ELF-1 (cell line): ENCODE measurements around the gene LEPR.

Source experiments
- DNase-seq: peaks from one replicate; pipeline ENCODE4 v3.0.0-alpha.2; 2016; ENCODE audit warnings: low read depth, low spot score

The LEPR gene

DNA sequence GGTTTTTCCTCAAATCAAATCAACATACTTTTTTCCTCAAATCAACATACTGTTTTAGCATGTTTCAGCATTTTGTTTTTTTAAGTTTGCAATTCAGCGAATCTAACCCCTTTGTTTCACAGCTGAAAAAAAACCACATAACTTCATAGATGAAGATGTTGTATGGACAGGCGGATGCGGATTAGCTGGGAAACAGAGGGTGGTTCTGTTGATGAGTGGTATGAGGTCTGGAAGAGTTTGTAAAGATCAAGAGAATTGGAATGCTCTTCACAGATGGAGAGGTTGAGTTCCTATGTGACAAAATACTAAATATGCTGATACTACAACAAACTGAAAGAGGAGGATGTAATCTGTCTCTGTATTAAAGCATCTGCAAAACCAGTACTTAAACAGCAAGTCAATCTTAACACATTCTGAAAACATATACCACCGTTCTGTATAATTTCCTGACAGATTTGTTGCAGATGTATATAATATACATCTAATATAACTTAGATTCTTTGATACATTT is 10.6 kb upstream of the LEPR start:
- DNase-seq: no peak

- DNase-seq: no peak
These were observed 8.0 kb upstream of the LEPR start for GRCh38 chr1:65412256-65412983.

DNA sequence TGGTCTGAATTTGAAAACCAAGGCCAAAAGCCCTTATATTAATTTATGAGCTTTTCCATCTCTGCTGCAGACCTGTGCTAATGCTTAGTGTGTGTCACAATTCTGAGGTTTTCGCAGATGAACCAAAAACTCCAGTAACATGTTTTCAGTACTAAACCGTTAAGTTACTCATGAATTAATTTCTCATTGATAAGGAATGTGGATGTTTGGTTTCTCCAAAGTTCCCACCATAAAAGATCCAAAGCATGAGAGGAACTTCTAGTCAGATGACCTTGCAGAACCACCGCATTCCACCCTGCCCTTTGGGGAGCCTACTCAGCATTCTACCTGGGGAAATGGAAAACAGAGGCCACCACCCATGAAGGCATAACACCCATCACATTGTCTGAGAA is 7.5 kb upstream of the LEPR start:
- no peak for DNase-seq

GRCh38 chr1:65414538-65414937 is 5.9 kb upstream of the LEPR start:
- DNase-seq: no peak

DNA sequence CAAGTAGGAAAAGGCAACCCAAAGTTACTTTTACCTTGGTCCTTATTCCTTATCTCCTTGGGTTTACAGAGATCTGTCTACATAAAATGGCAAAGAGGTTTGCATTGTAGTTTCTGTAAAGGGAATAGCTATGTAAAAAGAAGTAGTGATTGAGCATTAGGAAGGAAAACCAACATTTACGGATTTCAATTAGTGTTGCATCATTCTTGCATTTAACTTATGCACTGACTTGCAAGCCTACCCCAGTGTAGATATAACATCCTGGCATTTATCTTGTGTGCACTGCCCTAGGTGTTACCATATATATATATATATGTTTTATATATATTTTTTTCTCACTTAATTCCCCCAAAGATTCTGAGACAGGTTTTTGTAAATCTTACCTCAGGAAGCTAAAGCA is 3.7 kb upstream of the LEPR start:
- no peak for DNase-seq

DNA sequence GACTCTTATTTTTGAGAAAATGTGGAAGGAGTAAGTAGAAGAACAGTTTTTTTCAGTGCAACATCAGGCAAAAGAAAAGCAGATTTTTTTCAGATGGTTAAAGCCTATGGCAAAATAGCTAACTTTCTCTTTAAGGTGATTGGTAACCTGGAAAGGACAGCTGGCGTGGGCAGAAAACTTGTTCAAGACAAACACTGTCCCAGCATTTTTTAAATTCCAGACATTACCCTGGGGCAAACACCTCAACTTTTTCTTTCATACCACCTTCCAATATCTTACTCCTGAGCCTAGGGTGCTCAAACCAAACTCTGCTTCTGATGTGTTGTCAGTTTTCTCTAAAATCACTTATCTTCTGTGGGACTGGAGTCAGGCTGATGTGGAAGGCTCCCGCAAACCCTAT is 2.7 kb upstream of the LEPR start:
- peak; percentile 61 for DNase-seq

DNA sequence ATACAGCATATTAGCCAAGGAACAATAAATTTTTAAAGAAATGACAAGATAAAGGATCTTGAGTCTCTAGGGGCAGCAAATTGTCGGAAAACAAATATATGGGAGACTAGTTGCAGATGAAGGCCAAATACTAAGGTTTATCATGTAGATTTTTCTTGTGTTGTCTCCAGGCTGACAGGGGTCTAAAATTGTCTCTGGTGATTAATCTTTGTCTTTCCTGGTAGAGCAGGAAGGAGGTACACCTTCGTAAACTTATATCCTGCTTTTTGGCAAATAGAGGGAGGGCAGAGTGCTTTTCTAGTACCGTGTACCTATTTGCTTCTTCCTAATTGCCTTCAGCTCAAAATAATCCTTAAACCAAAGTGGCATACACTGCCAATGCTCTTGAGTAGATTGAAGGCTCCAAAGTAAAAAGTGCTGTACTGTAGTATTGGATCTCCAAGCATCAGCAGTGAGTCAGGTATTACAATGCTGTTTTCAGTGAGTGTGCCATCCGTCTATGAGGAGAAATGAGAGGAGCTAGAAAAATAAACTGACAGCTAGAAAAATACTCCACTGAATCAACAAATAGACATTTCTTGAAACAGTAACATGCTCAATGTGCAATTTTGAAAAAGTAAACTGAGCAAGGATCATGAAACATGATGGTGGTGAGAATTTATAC is 1.8 kb upstream of the LEPR start:
- DNase-seq: no peak

GRCh38 chr1:65419681-65420589 is 533 bp upstream of the LEPR start:
- peak; percentile 97 for DNase-seq

- DNase-seq: no peak
These were observed 1.0 kb downstream of the LEPR start for GRCh38 chr1:65421351-65422025.

- DNase-seq: no peak
These were observed 2.1 kb downstream of the LEPR start for GRCh38 chr1:65422241-65423203.

- DNase-seq: no peak
These were observed 3.6 kb downstream of the LEPR start for GRCh38 chr1:65423884-65424572.

GRCh38 chr1:65424573-65424889 is 4.1 kb downstream of the LEPR start:
- no peak for DNase-seq

DNA sequence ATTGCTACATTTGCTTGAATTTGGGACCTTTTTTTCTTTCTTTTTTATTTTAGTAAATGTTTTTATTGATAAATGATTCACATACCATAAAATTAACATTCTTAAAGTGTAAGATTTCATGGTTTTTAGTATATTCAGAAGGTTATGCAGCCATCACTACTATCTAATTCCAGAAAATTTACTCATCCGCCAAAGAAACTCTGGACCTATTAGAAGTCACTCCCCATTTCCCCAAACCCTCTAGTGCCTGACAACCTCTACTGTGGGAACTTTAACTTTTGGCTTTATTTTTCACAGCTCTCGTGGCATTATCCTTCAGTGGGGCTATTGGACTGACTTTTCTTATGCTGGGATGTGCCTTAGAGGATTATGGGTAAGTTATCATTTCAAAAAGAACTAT is 4.5 kb downstream of the LEPR start:
- DNase-seq: no peak

DNA sequence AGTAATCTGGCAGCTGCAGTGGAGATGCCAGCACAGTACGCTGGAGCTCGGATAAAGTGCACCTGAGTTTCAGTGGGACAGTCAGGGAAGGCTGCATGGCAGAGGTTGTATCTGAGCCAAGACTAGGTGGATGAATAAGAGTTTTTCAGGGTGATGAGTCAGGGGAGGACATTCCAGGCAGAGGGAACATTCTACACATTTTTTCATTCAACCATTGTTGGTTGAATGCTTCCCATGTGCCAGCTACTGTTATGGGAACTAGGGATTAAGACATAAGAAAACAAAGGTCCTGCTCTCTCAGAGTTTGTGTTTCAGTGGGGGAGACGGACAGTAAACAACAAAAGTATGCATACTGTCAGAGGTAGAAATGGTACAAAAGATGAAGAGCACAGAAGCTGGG is 5.2 kb downstream of the LEPR start:
- peak; percentile 54 for DNase-seq

- no peak for DNase-seq
These were observed 8.6 kb downstream of the LEPR start for GRCh38 chr1:65429078-65429477.

DNA sequence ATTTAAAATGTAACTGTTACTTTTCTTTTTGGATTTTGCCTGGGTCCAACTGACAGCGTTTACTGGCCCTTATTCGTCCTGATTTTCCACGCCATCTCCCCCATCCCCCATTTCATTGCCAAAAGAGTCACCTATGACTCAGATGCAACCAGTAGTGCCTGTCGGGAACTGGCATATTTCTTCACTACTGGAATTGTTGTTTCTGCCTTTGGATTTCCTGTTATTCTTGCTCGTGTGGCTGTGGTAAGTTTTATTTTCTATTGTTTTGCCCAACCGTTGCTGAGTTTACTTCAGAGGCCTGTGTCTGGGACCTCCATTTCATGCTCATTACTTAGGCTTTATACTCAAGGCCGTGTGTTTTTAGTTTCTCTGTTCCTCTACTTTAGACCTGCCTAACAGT is 9.3 kb downstream of the LEPR start:
- no peak for DNase-seq

DNA sequence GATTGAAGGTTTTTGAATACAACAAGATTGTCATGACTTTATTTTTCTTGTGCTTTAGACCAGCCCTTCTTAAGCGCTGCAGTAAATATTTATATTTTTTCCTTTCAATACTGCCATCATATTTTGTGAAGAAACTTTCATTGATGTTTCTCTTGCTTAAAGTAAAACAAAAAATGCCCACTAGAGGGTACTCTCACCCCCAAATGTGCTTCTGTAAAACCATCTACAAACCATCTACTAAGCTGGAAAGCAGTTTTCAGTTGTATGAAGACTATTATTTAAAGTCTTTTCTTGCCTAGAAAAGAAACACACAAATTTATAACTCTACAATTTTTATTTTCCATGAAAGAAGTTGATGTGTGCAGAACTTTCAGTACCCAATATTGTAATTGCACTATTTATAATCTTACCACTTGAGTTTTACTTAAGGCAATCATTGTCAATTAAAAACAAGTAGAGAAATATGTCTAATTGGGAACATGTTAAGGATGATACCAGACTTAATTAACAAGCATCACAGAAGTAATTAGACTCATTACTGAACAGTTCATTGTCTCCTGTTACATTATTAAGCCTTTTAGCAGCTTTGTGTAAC is 10.7 kb downstream of the LEPR start:
- no peak for DNase-seq

DNA sequence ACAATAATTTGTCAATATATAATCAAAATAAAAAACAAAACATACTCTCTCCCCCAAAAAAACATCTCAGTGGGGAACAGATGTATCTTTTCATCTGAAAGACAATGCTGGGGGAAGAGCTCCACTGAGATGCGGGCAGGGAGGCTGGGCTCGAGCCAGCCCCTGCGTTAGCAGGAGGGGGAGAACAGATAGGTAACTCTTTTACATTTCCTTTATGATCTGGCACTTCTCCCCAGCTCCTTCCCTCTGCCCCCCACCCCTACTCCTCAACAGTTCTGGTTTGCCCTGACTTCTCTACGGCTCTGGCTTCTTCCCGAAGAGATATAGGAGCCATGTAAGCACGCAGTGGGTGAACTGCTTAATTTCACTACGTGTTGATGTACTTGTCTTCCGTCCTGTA is 12.4 kb downstream of the LEPR start:
- DNase-seq: no peak

DNA sequence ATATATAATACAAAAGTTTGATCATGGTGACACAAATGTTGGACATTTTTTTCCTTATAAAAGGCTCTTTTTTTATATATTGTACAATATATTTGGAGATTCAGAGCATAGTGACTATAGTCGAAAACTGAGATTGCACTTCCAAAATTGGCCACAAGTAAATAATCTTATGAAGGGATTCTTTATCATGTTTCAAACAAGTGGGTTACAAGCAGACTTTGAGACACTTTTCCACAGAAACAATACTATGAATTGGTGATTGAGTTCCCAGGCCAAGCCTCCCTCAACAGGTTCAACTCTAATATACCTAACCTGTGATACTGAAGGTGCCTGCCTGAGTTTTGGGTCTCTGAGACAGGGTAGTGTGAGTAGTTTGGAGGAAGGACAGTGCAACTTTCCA is 13.8 kb downstream of the LEPR start:
- DNase-seq: no peak

GRCh38 chr1:65434760-65435159 is 14.3 kb downstream of the LEPR start:
- DNase-seq: no peak
